IMR-90 (cell line): ENCODE measurements around the gene OAS3. TPM values are rescaled to one million over a fixed set of nuclear protein-coding genes. Genes with fewer than 3 reads are reported as not detected.

ENCODE experiments used
- ATAC-seq: fragments of 200-7000 bp; cut with Tn5 transposase; 2 replicates; pipeline ENCODE4 v1.9.1; 2020; ENCODE audit warnings: low read depth, mild to moderate bottlenecking, moderate library complexity
- BruUV-seq: library from RNA; stranded (reverse); fragments of 400-500 nt; replicated peaks from 2 replicates; lab custom pipeline; 2021; lab: Mats Ljungman, UMichigan
- CTCF ChIA-PET: fragments of 300-600 bp; formaldehyde crosslinking; extraction: SDS; loops from one replicate; lab custom pipeline; 2021; ENCODE audit warnings: antibody characterized with exemption; lab: Yijun Ruan, JAX
- POLR2A ChIA-PET: fragments of 300-600 bp; sonication (Branson Sonifier 250); formaldehyde crosslinking; loops from one replicate; lab custom pipeline; 2022; ENCODE audit warnings: antibody characterized with exemption; ENCODE audit not compliant: unreplicated experiment; lab: Charles Lee
- DNase-seq: peaks from one replicate; pipeline ENCODE4 v3.0.0; 2013
- H2AFZ ChIP-seq: replicated peaks from 2 replicates; pipeline ENCODE3; 2013; ENCODE audit warnings: low read length, mild to moderate bottlenecking; ENCODE audit not compliant: poor library complexity
- H2AK5ac ChIP-seq: 2 replicates; pipeline ENCODE4 v1.6.1; 2013; ENCODE audit warnings: low read depth, low read length, inconsistent platforms
- H2AK9ac ChIP-seq: replicated peaks from 2 replicates; pipeline ENCODE3; 2013; ENCODE audit warnings: mild to moderate bottlenecking, low read depth, low read length, moderate library complexity; ENCODE audit not compliant: poor library complexity
- H2BK120ac ChIP-seq: 2 replicates; pipeline ENCODE4 v1.6.1; 2013; ENCODE audit warnings: low read depth, low read length, inconsistent platforms
- H2BK15ac ChIP-seq: 3 replicates; pipeline ENCODE4 v1.6.1; 2013; ENCODE audit warnings: low read depth, low read length, inconsistent platforms
- H2BK20ac ChIP-seq: 2 replicates; pipeline ENCODE4 v1.6.1; 2013; ENCODE audit warnings: low read depth, mild to moderate bottlenecking, inconsistent platforms, low read length, moderate library complexity
- H2BK5ac ChIP-seq: 2 replicates; pipeline ENCODE4 v1.6.1; 2013; ENCODE audit warnings: mild to moderate bottlenecking, low read depth, low read length, inconsistent platforms; ENCODE audit not compliant: poor library complexity, severe bottlenecking
- H3K14ac ChIP-seq: replicated peaks from 2 replicates; pipeline ENCODE4 v1.6.1; 2013; ENCODE audit warnings: low read depth, low read length, inconsistent platforms
- H3K18ac ChIP-seq: 2 replicates; pipeline ENCODE4 v1.6.1; 2013; ENCODE audit warnings: low read depth, low read length, control low read depth
- H3K23ac ChIP-seq: 2 replicates; pipeline ENCODE4 v1.6.1; 2013; ENCODE audit warnings: low read depth, low read length, inconsistent platforms
- H3K27ac ChIP-seq: 2 replicates; pipeline ENCODE4 v1.5.1; 2013; ENCODE audit warnings: mild to moderate bottlenecking, control low read depth, low read length; ENCODE audit not compliant: insufficient read depth
- H3K27me3 ChIP-seq: 2 replicates; pipeline ENCODE4 v1.6.1; 2013; ENCODE audit warnings: low read length; ENCODE audit not compliant: control insufficient read depth, insufficient read depth
- H3K36me3 ChIP-seq: 2 replicates; pipeline ENCODE4 v1.6.1; 2013; ENCODE audit warnings: low read length, mixed read lengths; ENCODE audit not compliant: control insufficient read depth, insufficient read depth
- H3K4ac ChIP-seq: 2 replicates; pipeline ENCODE4 v1.6.1; 2013; ENCODE audit warnings: low read depth, low read length, inconsistent platforms
- H3K4me1 ChIP-seq: 2 replicates; pipeline ENCODE4 v1.6.1; 2013; ENCODE audit warnings: low read length, mixed read lengths; ENCODE audit not compliant: control insufficient read depth, insufficient read depth
- H3K4me2 ChIP-seq: 2 replicates; pipeline ENCODE4 v1.6.1; 2013; ENCODE audit warnings: low read depth, mild to moderate bottlenecking, control low read depth, low read length, moderate library complexity
- H3K4me3 ChIP-seq: 2 replicates; pipeline ENCODE4 v1.5.1; 2013; ENCODE audit warnings: low read depth, mild to moderate bottlenecking, control low read depth, low read length, moderate library complexity; ENCODE audit not compliant: insufficient read depth
- H3K56ac ChIP-seq: 2 replicates; pipeline ENCODE4 v1.6.1; 2013; ENCODE audit warnings: low read length, inconsistent platforms; ENCODE audit not compliant: insufficient read depth; ENCODE audit errors: extremely low read depth
- H3K79me1 ChIP-seq, 2 experiments: 2 replicates each; pipeline ENCODE4 v1.6.1; 2013; ENCODE audit warnings: low read length in 2 of 2, inconsistent platforms in 1 of 2, low read depth in 1 of 2
- H3K9ac ChIP-seq: 2 replicates; pipeline ENCODE4 v1.6.1; 2013; ENCODE audit warnings: low read depth, low read length, control low read depth
- H3K9me1 ChIP-seq: 2 replicates; pipeline ENCODE4 v1.6.1; 2013; ENCODE audit warnings: low read length, inconsistent platforms; ENCODE audit not compliant: insufficient read depth
- H3K9me3 ChIP-seq: 2 replicates; pipeline ENCODE4 v1.6.1; 2013; ENCODE audit warnings: low read length; ENCODE audit not compliant: control insufficient read depth, insufficient read depth
- H4K20me1 ChIP-seq: 2 replicates; pipeline ENCODE4 v1.6.1; 2013; ENCODE audit warnings: low read length, inconsistent platforms; ENCODE audit not compliant: insufficient read depth
- H4K5ac ChIP-seq: 2 replicates; pipeline ENCODE4 v1.6.1; 2013; ENCODE audit warnings: mild to moderate bottlenecking, low read depth, low read length, control low read depth
- H4K8ac ChIP-seq, 2 experiments: 2 replicates each; pipeline ENCODE4 v1.6.1; 2013; ENCODE audit warnings: low read depth in 2 of 2, low read length in 2 of 2, control low read depth in 1 of 2, inconsistent platforms in 1 of 2
- H4K91ac ChIP-seq: 2 replicates; pipeline ENCODE4 v1.6.1; 2013; ENCODE audit warnings: low read depth, low read length, inconsistent platforms; ENCODE audit not compliant: insufficient read depth
- BHLHE40 ChIP-seq: fragments of 150-350 bp; IDR thresholded peaks from 2 replicates; pipeline ENCODE4 v1.6.1; 2016; ENCODE audit warnings: mild to moderate bottlenecking, low read depth, low read length
- CEBPB ChIP-seq: IDR thresholded peaks from 2 replicates; pipeline ENCODE4 v1.6.1; 2012; ENCODE audit warnings: low read depth, low read length, improper control_type of control experiment
- CHD1 ChIP-seq: IDR thresholded peaks from 2 replicates; pipeline ENCODE4 v1.6.1; 2012; ENCODE audit warnings: low read depth, low read length, improper control_type of control experiment
- CTCF ChIP-seq: conservative IDR thresholded peaks from 2 replicates; pipeline ENCODE4 v1.5.1; 2012; ENCODE audit warnings: mild to moderate bottlenecking, low read depth, low read length, improper control_type of control experiment
- FOS ChIP-seq: fragments of 150-350 bp; IDR thresholded peaks from 2 replicates; pipeline ENCODE4 v1.6.1; 2016; ENCODE audit warnings: low read depth, low read length
- MAFK ChIP-seq: IDR thresholded peaks from 2 replicates; pipeline ENCODE4 v1.6.1; 2012; ENCODE audit warnings: low read depth, low read length, improper control_type of control experiment
- MAZ ChIP-seq: IDR thresholded peaks from 2 replicates; pipeline ENCODE4 v1.6.1; 2012; ENCODE audit warnings: low read depth, mild to moderate bottlenecking, low read length, improper control_type of control experiment, moderate library complexity, borderline replicate concordance
- MXI1 ChIP-seq: IDR thresholded peaks from 2 replicates; pipeline ENCODE4 v1.6.1; 2012; ENCODE audit warnings: low read depth, mild to moderate bottlenecking, low read length, moderate library complexity, borderline replicate concordance
- NFE2L2 ChIP-seq: fragments of 150-350 bp; IDR thresholded peaks from 2 replicates; pipeline ENCODE4 v1.6.1; 2016; ENCODE audit warnings: low read depth, mild to moderate bottlenecking, low read length
- POLR2A ChIP-seq: IDR thresholded peaks from 2 replicates; pipeline ENCODE4 v1.6.1; 2012; ENCODE audit warnings: mild to moderate bottlenecking, low read depth, low read length
- RAD21 ChIP-seq: IDR thresholded peaks from 2 replicates; pipeline ENCODE4 v1.6.1; 2012; ENCODE audit warnings: low read length, improper control_type of control experiment
- RCOR1 ChIP-seq: IDR thresholded peaks from 2 replicates; pipeline ENCODE4 v1.6.1; 2012; ENCODE audit warnings: mild to moderate bottlenecking, low read length, improper control_type of control experiment; ENCODE audit not compliant: insufficient replicate concordance
- RFX5 ChIP-seq: IDR thresholded peaks from 2 replicates; pipeline ENCODE4 v1.8.0; 2012; ENCODE audit warnings: low read depth, mild to moderate bottlenecking, low read length, moderate library complexity
- SMC3 ChIP-seq: fragments of 150-350 bp; IDR thresholded peaks from 2 replicates; pipeline ENCODE4 v1.6.1; 2016; ENCODE audit warnings: low read depth, mild to moderate bottlenecking, antibody characterized with exemption, low read length, moderate library complexity
- WGBS, 2 experiments: methylation state at CpG; one replicate each; pipeline versions ENCODE4 v1.1.5 to v1.1.7; 2013; ENCODE audit warnings: missing lambda C conversion rate in 2 of 2; ENCODE audit not compliant: insufficient read length in 1 of 2; ENCODE audit errors: extremely low coverage in 2 of 2; 5-methylcytosine and 5-hydroxymethylcytosine counted together
- dilution Hi-C: fragments of 300-500 bp; cut with HindIII; formaldehyde crosslinking; loops from one replicate; pipeline ENCODE4 v1.14.3; 2018; ENCODE audit warnings: low sequenced_read_pairs; ENCODE audit not compliant: unreplicated experiment
- in situ Hi-C: fragments of 300-500 bp; cut with MboI; formaldehyde crosslinking; loops from 3 replicates; pipeline ENCODE4 v1.14.3; 2019; ENCODE audit warnings: low sequenced_read_pairs, inconsistent platforms, mixed read lengths
- intact Hi-C: fragments of 100-400 bp; cut with micrococcal nuclease; formaldehyde crosslinking; loops from 2 replicates; pipeline ENCODE4 v1.10.0; 2022
- polyA plus RNA-seq, 3 experiments: library from polyadenylated mRNA; depleted of rRNA; stranded (reverse); fragments of >200 nt; gene quantifications; 2 replicates each; pipeline ENCODE4 v1.2.3, GENCODE V29; 2012; ENCODE audit warnings: low replicate concordance in 1 of 3
- total RNA-seq: library from RNA; depleted of rRNA; stranded (reverse); fragments of >200 nt; gene quantifications from 2 replicates; pipeline ENCODE4 v1.2.3, GENCODE V29; 2012
- TF ChIP-seq, protein P1 (sequence below): fragments of 150-350 bp; IDR thresholded peaks from 2 replicates; pipeline ENCODE4 v1.6.1; 2016; ENCODE audit warnings: low read depth, mild to moderate bottlenecking, low read length, moderate library complexity, borderline replicate concordance
- TF ChIP-seq, protein P2 (sequence below): fragments of 150-350 bp; IDR thresholded peaks from 2 replicates; pipeline ENCODE4 v1.6.1; 2017; ENCODE audit warnings: mild to moderate bottlenecking, antibody characterized with exemption, low read length, low read depth

The OAS3 gene
- total and polyA plus RNA-seq, 2 of the 4 experiments (the other 2 are of a cell fraction), result 4.1 to 7.8 TPM

DNA sequence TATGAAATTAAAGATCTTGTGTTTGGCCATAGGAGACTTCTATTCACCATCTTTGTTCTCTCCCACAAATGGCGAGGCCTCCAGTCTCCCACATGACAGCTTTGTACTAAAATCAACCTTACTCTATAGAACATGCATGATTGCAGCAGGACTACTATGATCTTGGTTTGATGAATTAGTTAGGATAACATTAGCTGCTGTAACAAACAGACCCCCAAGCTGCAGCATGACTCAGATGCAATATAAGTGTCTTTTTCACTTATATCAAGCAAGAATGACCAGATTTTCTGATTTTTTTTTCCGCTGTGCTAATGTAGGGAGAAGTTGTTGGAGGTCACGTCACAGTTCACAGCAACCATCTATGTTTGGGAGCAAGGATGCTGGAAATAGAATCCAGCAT lies 10.8 kb upstream of the OAS3 start:
- H3K4me3 ChIP-seq, result no peak overlapping the region
- DNase-seq (no peak), ATAC-seq (no peak)
- H3K14ac ChIP-seq, result no peak overlapping the region
- no peaks in the 10 kb centered on the region for H3K9me3 ChIP-seq
- no TSS peak for BruUV-seq
- ChIA-PET CTCF (no interaction called here), POLR2A (no interaction called here)
- H3K9me1 ChIP-seq, result no peaks in the 10 kb centered on the region
- no peak overlapping the region for H2BK20ac ChIP-seq
- H4K8ac ChIP-seq, result no peak overlapping the region
- no CpG with 5 or more reads among the region's 3 CpGs for WGBS, 2 experiments
- TF ChIP-seq FOS (no peak), MAZ (no peak), CEBPB (no peak), MXI1 (no peak), CTCF (no peak), SMC3 (no peak), CHD1 (no peak), RFX5 (no peak), RAD21 (no peak), NFE2L2 (no peak), BHLHE40 (no peak), POLR2A (no peak), RCOR1 (no peak), MAFK (no peak)
- TF ChIP-seq, protein P1, sequence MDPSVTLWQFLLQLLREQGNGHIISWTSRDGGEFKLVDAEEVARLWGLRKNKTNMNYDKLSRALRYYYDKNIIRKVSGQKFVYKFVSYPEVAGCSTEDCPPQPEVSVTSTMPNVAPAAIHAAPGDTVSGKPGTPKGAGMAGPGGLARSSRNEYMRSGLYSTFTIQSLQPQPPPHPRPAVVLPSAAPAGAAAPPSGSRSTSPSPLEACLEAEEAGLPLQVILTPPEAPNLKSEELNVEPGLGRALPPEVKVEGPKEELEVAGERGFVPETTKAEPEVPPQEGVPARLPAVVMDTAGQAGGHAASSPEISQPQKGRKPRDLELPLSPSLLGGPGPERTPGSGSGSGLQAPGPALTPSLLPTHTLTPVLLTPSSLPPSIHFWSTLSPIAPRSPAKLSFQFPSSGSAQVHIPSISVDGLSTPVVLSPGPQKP, result no peak
- TF ChIP-seq, protein P2, sequence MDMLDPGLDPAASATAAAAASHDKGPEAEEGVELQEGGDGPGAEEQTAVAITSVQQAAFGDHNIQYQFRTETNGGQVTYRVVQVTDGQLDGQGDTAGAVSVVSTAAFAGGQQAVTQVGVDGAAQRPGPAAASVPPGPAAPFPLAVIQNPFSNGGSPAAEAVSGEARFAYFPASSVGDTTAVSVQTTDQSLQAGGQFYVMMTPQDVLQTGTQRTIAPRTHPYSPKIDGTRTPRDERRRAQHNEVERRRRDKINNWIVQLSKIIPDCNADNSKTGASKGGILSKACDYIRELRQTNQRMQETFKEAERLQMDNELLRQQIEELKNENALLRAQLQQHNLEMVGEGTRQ, result no peak
- H3K79me1 ChIP-seq, result no peaks in the 10 kb centered on the region
- no peak overlapping the region for H4K91ac ChIP-seq
- no peak overlapping the region for H3K56ac ChIP-seq
- no peaks in the 10 kb centered on the region for H4K20me1 ChIP-seq
- no peak overlapping the region for H3K4ac ChIP-seq
- no peak overlapping the region for H2BK15ac ChIP-seq
- H2AFZ ChIP-seq, result no peak overlapping the region
- H2BK5ac ChIP-seq, result no peak overlapping the region
- H3K4me2 ChIP-seq, result no peak overlapping the region
- no peak overlapping the region for H3K23ac ChIP-seq
- in situ Hi-C loops (no loop called here), dilution Hi-C loops (no loop called here), intact Hi-C loops (no loop called here)
- H2BK120ac ChIP-seq, result no peak overlapping the region
- no peaks in the 10 kb centered on the region for H3K4me1 ChIP-seq
- H2AK9ac ChIP-seq, result no peak overlapping the region
- no peak overlapping the region for H3K9ac ChIP-seq
- H3K27me3 ChIP-seq, result no peaks in the 10 kb centered on the region
- no peak overlapping the region for H2AK5ac ChIP-seq
- H3K36me3 ChIP-seq, result no peaks in the 10 kb centered on the region
- H3K18ac ChIP-seq, result no peak overlapping the region
- no peak overlapping the region for H3K27ac ChIP-seq
- no peak overlapping the region for H4K5ac ChIP-seq
